NCI-H1436 (cell line): ENCODE measurements around the gene TEX264.
"Not testable (repeated sequence)": the region's sequence is repeated elsewhere in the genome, so short reads cannot be mapped to it uniquely, and the experiment has no call there.

Experiments used
- DNase-seq: peaks from one replicate; lab custom pipeline; 2025; lab: John Stamatoyannopoulos, UW

TEX264 gene

DNA sequence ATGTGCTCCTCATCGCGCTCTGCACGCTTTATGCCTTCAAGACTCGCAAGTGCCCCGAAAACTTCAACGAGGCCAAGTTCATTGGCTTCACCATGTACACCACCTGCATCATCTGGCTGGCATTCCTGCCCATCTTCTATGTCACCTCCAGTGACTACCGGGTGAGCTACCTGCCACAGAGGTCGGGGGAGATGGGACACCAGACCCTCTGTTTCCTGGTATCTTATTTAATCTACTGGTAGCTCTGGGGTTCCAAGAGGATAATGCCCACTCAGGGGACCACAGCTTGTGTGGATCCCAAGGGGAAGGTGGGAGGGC, 44.9 kb downstream of the TEX264 start:
- no peak for DNase-seq

DNA sequence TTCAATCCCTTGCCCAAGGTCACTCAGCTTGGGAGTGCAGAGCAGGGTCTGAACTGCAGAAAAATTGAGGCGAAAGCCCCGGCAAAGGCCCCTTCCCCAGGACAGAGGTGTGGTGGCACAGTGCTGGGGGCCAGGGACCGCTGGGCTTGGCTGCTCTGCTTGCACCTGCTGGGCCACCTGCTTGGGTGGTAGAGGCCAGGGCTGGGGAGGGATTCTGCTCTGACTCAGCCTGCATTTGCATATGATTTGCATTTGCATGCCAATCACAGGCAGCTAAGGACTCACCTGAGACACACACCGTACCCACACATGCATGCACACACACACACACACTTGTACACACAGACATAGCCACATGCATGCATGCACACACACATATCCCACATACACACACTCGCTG, 45.8 kb downstream of the TEX264 start:
- no peak for DNase-seq

DNA sequence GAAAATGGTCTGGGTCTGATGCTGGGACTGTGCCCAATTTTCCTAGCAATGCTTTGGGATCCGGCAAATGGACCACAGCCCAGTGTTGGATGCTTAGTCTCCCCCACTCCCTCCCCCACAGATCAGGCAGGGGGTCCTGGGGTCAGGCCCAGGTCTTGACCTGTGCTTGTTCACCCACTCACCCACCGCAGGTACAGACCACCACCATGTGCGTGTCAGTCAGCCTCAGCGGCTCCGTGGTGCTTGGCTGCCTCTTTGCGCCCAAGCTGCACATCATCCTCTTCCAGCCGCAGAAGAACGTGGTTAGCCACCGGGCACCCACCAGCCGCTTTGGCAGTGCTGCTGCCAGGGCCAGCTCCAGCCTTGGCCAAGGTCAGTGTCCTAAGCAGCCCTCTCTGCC, 46.4 kb downstream of the TEX264 start:
- DNase-seq: no peak

DNA sequence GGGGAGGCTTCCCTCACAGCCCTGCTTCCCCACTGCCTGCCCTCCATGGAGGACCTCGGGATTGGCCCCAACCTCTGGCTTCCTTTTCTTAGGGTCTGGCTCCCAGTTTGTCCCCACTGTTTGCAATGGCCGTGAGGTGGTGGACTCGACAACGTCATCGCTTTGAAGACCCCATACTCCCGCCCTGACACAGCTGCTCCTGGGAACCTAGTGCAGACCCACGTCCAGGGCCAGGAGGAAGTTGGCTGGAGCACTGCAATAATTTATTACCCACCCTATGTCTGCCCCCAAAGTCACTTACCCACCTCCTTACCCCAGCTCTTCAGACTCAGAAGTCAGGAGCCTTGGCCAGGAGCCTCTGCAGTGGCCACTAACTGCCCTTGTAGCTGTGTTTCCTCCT, 46.9 kb downstream of the TEX264 start:
- no peak for DNase-seq

DNA sequence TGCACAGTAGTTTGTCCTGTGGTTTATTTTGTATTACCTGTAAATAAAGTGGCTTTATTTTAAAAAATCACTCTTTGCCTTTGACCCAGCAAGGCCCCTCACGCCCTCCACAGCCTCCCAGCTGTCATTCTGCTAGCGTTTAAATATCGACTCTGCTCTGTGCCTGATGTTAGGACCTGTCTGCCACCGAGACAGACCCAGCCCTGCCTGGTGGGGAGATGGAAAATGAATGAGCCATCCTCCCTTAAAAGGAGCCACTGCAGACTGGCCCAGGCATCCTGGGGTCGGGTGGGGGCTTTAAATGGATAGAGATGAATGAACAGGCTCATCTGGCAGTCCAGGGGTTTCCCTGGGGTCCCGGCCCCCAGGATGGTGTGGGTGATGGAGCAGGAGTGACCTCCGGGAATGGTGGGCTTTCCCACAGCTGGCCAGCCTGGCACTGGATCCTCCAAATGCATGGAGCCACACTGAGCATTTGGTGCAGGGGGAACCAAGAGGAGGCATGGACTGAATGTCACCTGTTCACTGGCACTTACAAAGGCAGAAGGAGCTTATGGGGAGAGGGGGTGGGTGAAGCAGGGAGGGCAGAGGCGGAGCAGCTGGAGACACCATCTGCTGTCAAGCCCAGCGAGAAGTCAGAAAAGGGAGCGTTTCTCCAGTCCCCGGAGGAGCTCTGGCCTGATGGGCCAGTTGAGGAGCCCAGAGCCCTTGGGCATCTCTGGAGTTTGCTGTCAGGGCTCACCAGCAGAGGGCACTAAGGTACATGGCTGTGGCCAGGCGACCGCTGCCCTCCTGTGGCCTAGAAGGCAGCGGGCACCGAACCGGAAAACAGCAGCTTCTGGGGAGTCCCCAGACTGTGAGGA, 47.7 kb downstream of the TEX264 start:
- no peak for DNase-seq

DNA sequence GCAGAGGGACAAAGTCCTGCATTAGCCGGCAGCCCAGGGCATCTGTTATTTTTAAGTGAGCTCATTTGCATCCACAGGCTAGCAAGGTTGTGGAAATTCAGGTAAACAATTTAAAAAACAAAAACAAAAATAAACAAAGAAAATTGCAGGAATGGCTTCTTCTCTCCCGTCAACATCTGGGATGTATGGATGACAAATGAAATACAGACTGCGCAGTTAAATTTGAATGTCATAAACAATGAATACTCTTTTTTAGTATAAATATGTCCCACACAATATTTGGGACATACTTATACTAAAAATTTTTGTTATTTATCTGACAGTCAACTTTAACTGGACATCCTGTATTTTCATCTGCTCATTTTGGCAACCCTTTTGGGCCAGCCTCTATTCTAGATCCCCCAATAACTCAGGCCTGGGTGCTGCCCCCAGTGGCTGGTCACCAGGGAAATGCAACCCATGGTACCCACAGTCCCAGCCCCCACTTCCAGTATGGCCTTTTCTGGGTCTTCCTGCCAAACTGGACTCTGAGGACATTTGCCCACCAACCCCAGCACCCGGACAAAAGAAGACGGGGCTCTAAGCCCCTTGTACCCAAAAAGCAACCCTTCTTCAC, 48.5 kb downstream of the TEX264 start:
- no peak for DNase-seq

DNA sequence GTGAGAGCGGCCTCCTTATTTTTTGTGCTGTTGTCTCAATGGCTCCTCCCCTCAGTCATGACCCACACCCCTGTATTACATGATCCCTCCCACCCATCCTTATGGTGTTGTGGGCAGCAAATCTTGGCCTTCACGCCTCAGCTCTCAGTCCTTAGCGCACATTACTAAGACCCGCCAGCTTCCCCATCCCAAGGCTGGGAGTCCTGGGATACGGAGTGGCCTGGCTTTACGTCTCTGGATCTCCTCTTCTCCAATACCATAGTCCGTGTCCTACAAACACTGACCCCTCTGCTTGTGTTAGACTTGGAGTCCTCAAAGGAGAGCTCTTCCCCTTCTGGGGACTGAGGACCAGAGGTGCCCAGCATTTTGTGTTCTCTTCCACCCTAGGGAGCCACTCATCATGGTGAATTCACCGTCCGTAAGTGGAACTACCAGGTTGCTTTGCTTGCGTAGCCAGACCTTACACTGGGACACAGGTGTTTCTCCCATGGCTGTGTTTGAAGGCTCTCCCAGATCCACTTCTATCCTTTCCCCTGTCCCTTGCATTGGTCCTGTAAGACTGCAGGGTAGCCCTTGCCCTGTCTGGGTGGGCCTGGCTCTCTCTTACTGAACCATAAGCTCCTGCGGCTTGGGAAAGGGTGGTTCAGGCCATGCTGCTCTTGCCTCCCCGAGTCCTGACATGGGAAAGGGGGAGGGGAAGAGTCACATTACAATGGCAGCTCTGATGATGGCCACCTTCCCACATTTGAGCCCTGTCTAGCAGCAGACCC, 49.4 kb downstream of the TEX264 start:
- DNase-seq: no peak

DNA sequence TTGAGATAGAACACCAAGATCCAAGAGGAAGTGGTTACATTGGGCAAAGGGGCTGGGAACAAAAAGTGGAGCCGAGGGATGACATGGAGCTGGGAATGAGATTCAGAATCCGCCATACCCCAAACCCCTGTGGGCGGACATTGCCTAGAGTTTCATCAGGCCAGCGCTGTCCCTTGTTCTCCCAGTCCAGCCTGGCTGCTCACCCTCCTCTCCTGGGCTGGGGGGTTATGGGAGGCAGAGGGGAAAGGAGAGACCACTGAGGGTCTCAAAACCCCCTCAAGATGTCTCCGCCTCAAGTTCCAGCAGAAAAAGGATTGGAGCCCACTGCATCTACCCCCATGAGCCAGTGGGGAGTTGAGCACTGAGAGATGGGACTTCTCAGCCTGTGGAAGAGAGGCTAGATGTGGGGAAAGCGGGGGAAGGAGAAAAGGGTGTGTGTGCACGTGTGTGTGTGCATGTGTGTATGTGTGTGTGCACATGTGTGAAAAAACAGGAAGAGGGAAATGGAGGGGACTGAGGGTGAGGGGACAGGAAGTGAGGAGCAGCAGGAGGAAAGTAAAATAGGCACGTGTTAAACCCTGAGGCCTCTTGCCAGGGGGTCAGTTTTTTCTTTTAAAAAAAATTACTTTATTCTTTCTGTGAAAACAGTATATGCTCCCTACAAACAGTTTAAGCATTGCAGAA, 50.2 kb downstream of the TEX264 start:
- no peak for DNase-seq

DNA sequence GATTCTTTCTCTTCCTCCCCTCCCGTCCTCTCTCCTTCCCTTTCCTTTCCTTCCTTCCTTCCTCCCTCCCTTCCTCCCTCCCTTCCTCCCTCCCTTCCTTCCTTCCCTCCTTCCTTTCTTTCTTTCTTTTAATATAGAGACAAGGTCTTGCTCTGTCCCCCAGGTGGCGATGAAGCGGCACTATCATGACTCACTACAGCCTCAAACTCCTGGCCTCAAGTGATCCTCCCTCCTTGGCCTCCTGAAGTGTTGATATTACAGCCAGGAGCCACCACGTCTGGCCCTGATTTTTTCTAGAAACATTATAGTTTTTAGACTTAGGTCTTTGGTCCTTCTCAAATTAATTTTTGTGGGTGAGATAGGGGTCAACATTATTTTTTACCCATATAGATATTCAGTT, 51.3 kb downstream of the TEX264 start:
- no peak for DNase-seq

DNA sequence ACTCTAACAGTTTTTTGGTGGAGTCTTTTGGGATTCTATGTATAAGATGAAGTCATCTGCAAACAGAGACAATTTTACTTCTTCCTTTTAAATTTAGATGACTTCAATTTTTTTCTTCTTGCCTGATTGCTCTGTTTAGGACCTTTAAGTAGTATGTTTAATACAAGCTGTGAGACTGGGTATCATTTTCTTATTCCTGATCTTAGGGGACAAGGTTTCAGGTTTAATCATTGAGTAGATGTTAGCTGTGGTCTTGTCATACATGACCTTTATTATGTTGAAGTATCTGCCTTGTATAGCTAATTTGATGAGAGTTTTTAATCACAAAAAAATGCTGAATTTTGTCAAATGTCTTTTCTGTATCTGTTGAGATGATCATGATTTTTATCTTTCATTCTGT, 56.4 kb downstream of the TEX264 start:
- DNase-seq: no peak

DNA sequence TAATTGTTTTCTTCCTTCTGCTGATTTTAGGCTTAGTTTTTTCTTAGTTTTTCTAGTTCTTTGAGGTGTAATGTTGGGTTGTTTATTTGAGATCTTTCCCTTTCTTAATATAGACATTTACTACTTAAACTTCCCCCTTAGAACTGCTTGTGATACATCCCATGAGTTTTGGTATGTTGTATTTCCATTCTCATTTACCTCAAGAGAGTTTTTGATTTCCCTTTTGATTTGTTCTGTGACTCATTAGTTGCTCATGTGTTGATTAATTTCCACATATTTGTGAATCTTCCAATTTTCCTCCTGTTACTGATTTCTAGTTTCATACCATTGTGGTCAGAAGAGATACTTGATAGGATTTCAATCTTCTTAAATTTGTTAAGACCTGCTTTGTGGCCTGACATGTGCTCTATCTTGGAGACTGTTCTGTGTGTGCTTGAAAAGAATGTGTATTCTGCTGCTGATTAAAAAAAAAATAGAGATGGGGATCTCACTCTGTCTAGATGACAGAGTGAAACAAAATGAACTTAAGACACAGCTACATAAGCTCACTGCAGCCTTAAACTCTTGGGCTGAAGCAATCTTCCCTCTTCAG, 58.1 kb downstream of the TEX264 start:
- no peak for DNase-seq

DNA sequence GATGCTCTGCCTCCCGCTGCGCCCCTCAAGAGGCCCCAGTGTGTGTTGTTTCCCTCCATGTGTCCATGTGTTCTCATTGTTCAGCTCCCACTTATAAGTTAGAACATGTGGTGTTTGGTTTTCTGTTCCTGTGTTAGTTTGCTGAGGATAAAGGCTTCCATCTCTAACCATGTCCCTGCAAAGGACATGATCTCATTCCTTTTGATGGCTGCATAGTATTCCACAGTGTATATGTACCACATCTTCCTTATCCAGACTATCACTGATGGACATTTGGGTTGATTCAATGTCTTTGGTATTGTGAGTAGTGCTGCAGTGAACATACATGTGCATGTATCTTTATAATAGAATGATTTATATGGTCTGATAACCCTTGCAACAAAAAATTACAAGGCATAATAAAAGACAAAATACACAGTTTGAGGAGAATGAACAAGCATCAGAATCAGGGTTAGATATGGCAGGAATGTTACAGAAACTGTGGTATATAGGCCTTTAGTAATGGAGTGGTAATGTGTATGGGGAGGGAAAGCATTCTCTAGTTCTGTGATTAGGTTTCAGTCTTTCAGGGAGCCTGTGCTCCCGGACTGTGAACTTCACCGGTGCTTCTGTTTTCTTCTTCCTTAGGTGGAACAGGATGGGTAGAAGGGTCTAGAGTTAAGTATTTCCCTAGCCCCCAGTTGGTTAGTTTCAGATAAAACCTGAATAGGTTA, 63.0 kb downstream of the TEX264 start:
- DNase-seq: no peak

DNA sequence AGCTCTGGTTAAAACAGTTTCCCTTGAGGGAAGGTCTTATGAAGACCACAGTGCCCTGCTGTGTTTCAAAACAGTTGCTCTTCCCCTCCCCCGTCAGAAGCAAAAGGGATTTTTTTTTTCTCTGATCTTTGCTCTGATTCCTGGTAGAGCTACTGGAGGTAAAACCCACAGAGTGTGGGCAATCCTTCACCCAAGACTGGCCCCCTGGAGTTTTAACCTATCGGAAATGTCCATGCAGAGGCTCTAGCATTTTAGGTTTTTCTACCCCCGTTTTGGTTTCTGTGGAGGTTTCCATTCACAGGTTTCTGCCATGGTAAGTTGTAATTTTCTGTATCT, 63.5 kb downstream of the TEX264 start:
- DNase-seq: no peak

DNA sequence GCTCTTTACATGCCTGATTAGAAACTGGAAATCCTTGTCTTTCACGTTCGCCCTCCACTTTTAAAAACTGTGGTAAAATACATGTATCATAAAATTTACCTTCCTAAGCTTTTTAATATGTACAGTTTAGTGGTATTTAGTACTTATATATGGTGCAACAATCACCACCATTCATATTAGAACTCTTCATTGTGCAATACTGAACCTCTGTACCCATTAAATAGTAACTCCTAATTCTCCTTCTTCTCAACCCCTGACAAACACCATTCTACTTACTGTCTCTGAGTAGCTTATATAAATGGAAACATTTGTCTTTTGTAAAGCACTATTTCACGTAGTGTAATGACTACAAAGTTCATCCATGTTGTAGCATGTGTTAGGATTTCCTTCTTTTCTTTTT, 64.0 kb downstream of the TEX264 start:
- DNase-seq: no peak

DNA sequence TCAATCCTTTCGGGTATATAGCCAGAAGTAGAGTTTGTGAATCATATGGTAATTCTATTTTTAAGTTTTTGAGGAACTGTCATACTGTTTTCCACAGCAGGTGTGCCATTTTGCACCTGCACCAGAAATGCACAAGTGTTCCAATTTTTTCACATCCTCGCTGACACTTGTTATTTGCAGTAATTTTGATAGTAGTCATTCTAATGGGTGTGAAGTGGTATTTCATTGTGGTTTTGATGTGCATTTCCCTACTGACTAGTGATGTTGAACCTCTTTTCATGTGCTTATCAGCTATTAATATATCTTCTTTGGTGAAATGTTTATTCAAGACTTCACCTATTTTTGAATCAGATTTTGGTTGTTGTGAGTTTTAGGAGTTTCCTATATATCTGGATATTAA, 64.9 kb downstream of the TEX264 start:
- no peak for DNase-seq

DNA sequence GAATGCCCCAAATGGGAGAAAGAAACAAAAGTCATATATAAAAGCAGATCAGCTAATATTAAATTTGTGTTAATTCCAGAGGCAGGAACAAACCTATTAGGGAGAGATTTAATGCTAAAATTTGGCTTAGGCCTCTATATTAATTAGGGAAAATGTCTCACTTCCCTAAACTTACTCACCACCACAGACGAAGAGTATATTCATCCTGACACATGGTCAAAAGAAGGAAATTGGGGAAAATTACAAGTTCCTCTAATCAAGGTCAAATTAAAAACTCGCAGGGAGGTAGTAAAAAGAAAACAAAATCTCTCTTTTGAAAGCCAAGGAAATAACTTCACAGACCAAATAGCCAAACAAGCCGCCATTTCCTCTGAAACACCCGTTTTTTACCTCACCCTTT, 68.1 kb downstream of the TEX264 start:
- no peak for DNase-seq

DNA sequence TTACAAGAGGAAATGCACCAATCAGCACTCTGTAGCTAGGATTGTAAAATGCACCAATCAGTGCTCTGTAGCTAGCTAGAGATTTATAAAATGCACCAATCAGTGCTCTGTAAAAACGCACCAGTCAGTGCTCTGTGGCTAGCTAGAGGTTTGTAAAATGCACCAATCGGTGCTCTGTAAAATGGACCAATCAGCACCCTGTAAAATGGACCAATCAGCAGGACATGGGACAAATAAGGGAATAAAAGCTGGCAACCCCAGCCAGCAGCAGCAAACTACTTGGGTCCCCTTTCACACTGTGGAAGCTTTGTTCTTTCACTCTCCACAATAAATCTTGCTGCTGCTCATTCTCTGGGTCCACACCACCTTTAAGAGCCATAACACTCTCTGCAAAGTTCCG, 71.3 kb downstream of the TEX264 start:
- DNase-seq: not testable (repeated sequence)

DNA sequence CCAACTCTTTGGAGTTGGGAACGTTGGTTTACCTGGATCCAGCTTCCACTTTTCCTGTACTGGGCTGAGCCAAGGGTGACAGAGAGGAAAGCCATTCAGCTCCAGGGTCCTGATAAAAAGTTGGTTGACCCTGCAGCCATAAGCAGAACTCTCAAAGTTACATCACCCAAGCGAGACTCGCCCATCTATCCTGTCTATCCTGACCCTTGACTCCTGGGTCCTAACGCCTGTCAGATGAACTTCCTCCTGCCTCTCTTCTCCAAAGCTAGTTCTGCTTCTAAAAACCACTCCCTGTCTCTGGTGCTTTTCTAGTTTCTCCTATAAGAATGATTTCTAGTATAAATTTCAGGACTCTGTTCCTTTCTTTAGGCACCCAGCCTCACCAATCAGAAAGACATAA, 71.9 kb downstream of the TEX264 start:
- DNase-seq: not testable (repeated sequence)

DNA sequence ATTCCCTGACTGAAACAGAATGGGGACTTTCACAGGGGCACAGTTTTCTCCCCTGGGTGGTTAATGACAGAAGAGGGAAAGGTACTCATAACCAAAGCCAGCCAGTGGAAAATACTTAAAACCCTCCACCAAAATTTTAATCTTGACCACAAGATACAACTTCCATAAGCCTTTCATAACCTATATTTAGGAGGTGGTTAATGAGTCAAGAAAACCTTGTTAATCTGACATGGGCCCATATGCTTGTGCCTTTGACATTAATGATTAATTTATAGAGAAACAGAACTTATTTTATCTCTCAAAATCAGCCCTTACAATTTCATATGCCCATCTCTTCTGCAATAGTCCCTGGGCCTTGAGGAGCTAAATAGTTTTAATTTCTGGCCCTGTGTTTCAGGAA, 76.8 kb downstream of the TEX264 start:
- no peak for DNase-seq

DNA sequence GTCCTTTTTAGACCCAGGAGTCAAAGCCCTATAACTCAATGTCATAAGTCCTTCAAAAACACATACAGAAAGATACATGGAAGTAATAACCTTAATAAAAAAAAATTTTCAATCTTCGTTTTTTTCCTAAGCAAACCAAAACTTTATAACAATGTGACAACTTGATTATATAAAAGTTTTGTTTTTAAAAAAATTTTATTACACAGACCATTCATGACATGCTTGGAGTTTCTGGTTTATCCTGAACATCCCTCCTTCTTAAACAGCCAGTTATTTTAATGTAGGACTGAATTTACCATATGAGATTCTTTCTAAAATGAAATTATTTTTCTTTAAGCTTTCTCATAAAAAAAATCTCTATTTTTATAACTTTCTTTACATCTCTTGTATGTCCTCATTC, 77.3 kb downstream of the TEX264 start:
- DNase-seq: no peak

DNA sequence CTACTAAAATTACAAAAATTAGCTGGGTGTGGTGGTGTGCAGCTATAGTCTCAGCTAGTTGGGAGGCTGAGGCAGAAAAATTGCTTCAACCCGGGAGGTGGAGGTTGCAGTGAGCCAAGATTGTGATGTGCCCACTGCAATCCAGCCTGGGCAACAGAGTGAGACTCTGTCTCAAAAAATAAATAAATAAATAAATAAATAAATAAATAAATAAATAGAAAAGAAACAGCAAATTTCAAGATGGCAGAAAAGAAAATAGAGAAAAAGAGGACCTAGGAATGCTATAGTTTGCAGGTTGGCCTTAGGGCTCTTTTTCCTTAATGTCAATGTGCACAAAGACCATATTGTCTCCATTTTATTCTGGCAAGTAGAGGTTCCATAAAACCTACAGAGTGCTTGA, 79.8 kb downstream of the TEX264 start:
- DNase-seq: no peak

DNA sequence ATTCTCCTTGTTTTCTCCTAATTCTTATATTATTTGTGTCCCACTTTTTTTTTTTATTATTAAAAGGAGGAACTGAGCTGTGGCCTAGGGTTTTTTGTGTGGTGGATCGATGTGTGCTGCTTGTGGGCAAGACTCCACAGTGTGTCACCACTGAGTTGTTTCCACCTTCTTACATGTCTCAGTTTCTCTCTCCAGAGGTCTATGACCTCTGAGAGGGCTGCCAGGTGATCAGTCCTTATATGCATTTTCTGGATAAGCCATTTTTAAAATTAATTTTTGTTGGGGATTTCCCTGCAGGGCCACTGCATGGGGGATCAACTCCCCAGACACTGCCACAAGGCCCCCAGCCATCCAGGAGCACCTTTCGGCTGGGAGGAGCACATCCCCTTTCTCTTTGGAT, 80.2 kb downstream of the TEX264 start:
- no peak for DNase-seq
